HEK293 (cell line): ENCODE data around the gene NABP1.
A peak's percentile ranks its signal among the peaks of the same experiment; 100 is the strongest.

Experiments
- HOXC10 ChIP-seq: sonication (generic); formaldehyde crosslinking; IDR thresholded peaks from 2 replicates; pipeline ENCODE4 v1.8.1; 2023; ENCODE audit warnings: mild to moderate bottlenecking, missing genetic modification reagents
- INSM2 ChIP-seq: fragments of 450-650 bp; formaldehyde crosslinking; IDR thresholded peaks from 2 replicates; pipeline ENCODE4 v1.5.1; 2016; ENCODE audit warnings: missing biosample characterization, missing genetic modification characterization
- KLF1 ChIP-seq: fragments of 450-650 bp; formaldehyde crosslinking; IDR thresholded peaks from 2 replicates; pipeline ENCODE4 v1.5.1; 2016; ENCODE audit warnings: missing biosample characterization, missing genetic modification characterization
- KLF10 ChIP-seq: fragments of 450-650 bp; IDR thresholded peaks from 2 replicates; pipeline ENCODE4 v1.5.1; 2018; ENCODE audit warnings: missing biosample characterization, mild to moderate bottlenecking, missing genetic modification characterization
- PBX3 ChIP-seq: sonication (generic); formaldehyde crosslinking; IDR thresholded peaks from 2 replicates; pipeline ENCODE4 v1.8.1; 2022; ENCODE audit warnings: mild to moderate bottlenecking, moderate library complexity, missing genetic modification reagents
- TSHZ1 ChIP-seq: fragments of 450-650 bp; formaldehyde crosslinking; IDR thresholded peaks from 2 replicates; pipeline ENCODE4 v1.5.1; 2016; ENCODE audit warnings: missing biosample characterization, missing genetic modification characterization, borderline replicate concordance
- YY2 ChIP-seq: fragments of 450-650 bp; formaldehyde crosslinking; IDR thresholded peaks from 2 replicates; pipeline ENCODE4 v1.5.1; 2016; ENCODE audit warnings: missing biosample characterization, missing genetic modification characterization
- ZFP3 ChIP-seq: fragments of 450-650 bp; formaldehyde crosslinking; IDR thresholded peaks from 2 replicates; pipeline ENCODE4 v1.5.1; 2016; ENCODE audit warnings: low read depth, missing biosample characterization, missing genetic modification characterization
- ZFP69B ChIP-seq: fragments of 450-650 bp; formaldehyde crosslinking; IDR thresholded peaks from 2 replicates; pipeline ENCODE4 v1.5.1; 2016; ENCODE audit warnings: missing biosample characterization, missing genetic modification characterization
- ZNF10 ChIP-seq: fragments of 450-650 bp; formaldehyde crosslinking; IDR thresholded peaks from 2 replicates; pipeline ENCODE4 v1.5.1; 2017; ENCODE audit warnings: missing biosample characterization, missing genetic modification characterization
- ZNF202 ChIP-seq: fragments of 450-650 bp; formaldehyde crosslinking; IDR thresholded peaks from 2 replicates; pipeline ENCODE4 v1.5.1; 2016; ENCODE audit warnings: missing biosample characterization, missing genetic modification characterization, borderline replicate concordance
- ZNF211 ChIP-seq: fragments of 450-650 bp; formaldehyde crosslinking; IDR thresholded peaks from 2 replicates; pipeline ENCODE4 v1.5.1; 2016; ENCODE audit warnings: low read depth, missing biosample characterization, missing genetic modification characterization
- ZNF404 ChIP-seq: fragments of 450-650 bp; formaldehyde crosslinking; IDR thresholded peaks from 2 replicates; pipeline ENCODE4 v1.5.1; 2017; ENCODE audit warnings: missing biosample characterization, missing genetic modification characterization
- ZNF473 ChIP-seq: fragments of 450-650 bp; formaldehyde crosslinking; IDR thresholded peaks from 2 replicates; pipeline ENCODE4 v1.5.1; 2017; ENCODE audit warnings: missing biosample characterization, missing genetic modification characterization
- ZNF48 ChIP-seq: fragments of 450-650 bp; formaldehyde crosslinking; IDR thresholded peaks from 2 replicates; pipeline ENCODE4 v1.5.1; 2016; ENCODE audit warnings: missing biosample characterization, missing genetic modification characterization
- ZNF518A ChIP-seq: fragments of 450-650 bp; formaldehyde crosslinking; conservative IDR thresholded peaks from 2 replicates; pipeline ENCODE4 v1.5.1; 2016; ENCODE audit warnings: low read depth, missing biosample characterization, missing genetic modification characterization
- ZNF555 ChIP-seq: fragments of 450-650 bp; formaldehyde crosslinking; conservative IDR thresholded peaks from 2 replicates; pipeline ENCODE4 v1.5.1; 2017; ENCODE audit warnings: missing biosample characterization, mild to moderate bottlenecking, missing genetic modification characterization, inconsistent platforms
- ZNF596 ChIP-seq: fragments of 450-650 bp; IDR thresholded peaks from 2 replicates; pipeline ENCODE4 v1.5.0; 2018; ENCODE audit warnings: missing biosample characterization, mild to moderate bottlenecking, missing genetic modification characterization, moderate library complexity
- ZNF645 ChIP-seq: fragments of 450-650 bp; formaldehyde crosslinking; IDR thresholded peaks from 2 replicates; pipeline ENCODE4; 2016; ENCODE audit warnings: missing biosample characterization, missing genetic modification characterization
- ZNF658 ChIP-seq: fragments of 450-650 bp; formaldehyde crosslinking; IDR thresholded peaks from 2 replicates; pipeline ENCODE4; 2016; ENCODE audit warnings: missing biosample characterization, missing genetic modification characterization
- ZNF677 ChIP-seq: fragments of 450-650 bp; IDR thresholded peaks from 2 replicates; pipeline ENCODE4 v1.5.0; 2018; ENCODE audit warnings: missing biosample characterization, mild to moderate bottlenecking, missing genetic modification characterization, moderate library complexity
- ZNF692 ChIP-seq: fragments of 450-650 bp; formaldehyde crosslinking; IDR thresholded peaks from 2 replicates; pipeline ENCODE4 v1.5.1; 2016; ENCODE audit warnings: missing biosample characterization, missing genetic modification characterization
- ZNF704 ChIP-seq: fragments of 450-650 bp; formaldehyde crosslinking; IDR thresholded peaks from 2 replicates; pipeline ENCODE4 v1.5.1; 2016; ENCODE audit warnings: missing biosample characterization, missing genetic modification characterization
- ZNF843 ChIP-seq: fragments of 450-650 bp; formaldehyde crosslinking; IDR thresholded peaks from 2 replicates; pipeline ENCODE4 v1.5.1; 2016; ENCODE audit warnings: missing biosample characterization, missing genetic modification characterization

The NABP1 gene

GRCh38 chr2:191643429-191643828 lies 34.5 kb upstream of the NABP1 start (continued):
- TF ChIP-seq ZNF645 (tag by site-specific recombination) (no peak), HOXC10 (CRISPR knock-in tag) (no peak), ZNF843 (peak; percentile 68), ZFP3 (tag by site-specific recombination) (no peak), ZNF658 (tag by site-specific recombination) (no peak), ZNF211 (tag by site-specific recombination) (no peak), INSM2 (tag by site-specific recombination) (peak; percentile 39; the same call in 1 of the 2 replicates), ZNF48 (no peak), ZFP69B (tag by site-specific recombination) (no peak), ZNF692 (no peak), PBX3 (CRISPR knock-in tag) (no peak), ZNF677 (tag by site-specific recombination) (no peak), KLF1 (no peak), ZNF404 (tag by site-specific recombination) (no peak), ZNF10 (tag by site-specific recombination) (no peak), ZNF555 (tag by site-specific recombination) (no peak), ZNF704 (tag by site-specific recombination) (no peak), ZNF596 (no peak), TSHZ1 (tag by site-specific recombination) (no peak; the same call in 1 of the 2 replicates), ZNF202 (tag by site-specific recombination) (no peak), YY2 (tag by site-specific recombination) (no peak), ZNF518A (tag by site-specific recombination) (no peak), KLF10 (0 out of 2 replicates have a peak, but pooled peaks have one; percentile 35), ZNF473 (no peak)
